Panc1 (cell line): Measurements from ENCODE around the gene LUZP4. TPM values are rescaled to one million over a fixed set of nuclear protein-coding genes. Genes with fewer than 3 reads are reported as not detected.

Source experiments
- ATAC-seq: fragments of 200-7000 bp; cut with Tn5 transposase; 2 replicates; pipeline ENCODE4 v1.9.1; 2020; ENCODE audit warnings: mild to moderate bottlenecking, moderate library complexity
- BruUV-seq: library from RNA; stranded (reverse); fragments of 400-500 nt; replicated peaks from 2 replicates; lab custom pipeline; 2021; lab: Mats Ljungman, UMichigan
- CTCF ChIA-PET: fragments of 300-600 bp; sonication (Branson Sonifier 250); formaldehyde crosslinking; loops from one replicate; lab custom pipeline; 2022; ENCODE audit warnings: antibody characterized with exemption; lab: Charles Lee
- POLR2A ChIA-PET: fragments of 300-600 bp; sonication (Branson Sonifier 250); formaldehyde crosslinking; loops from one replicate; lab custom pipeline; 2022; ENCODE audit warnings: antibody characterized with exemption; lab: Charles Lee
- DNase-seq: peaks from one replicate; pipeline ENCODE4 v3.0.0-alpha.2; 2010; ENCODE audit warnings: low read depth, low spot score
- H3K27ac ChIP-seq: 2 replicates; pipeline ENCODE4 v1.5.1; 2011; ENCODE audit warnings: mild to moderate bottlenecking, low read length, inconsistent platforms
- H3K27me3 ChIP-seq: fragments of 200-500 bp; sonication (Bioruptor generic); 2 replicates; pipeline ENCODE4 v1.6.0; 2014; ENCODE audit warnings: low read length, inconsistent platforms; ENCODE audit not compliant: control insufficient read depth, insufficient read depth
- H3K36me3 ChIP-seq: fragments of 200-500 bp; sonication (Bioruptor generic); 2 replicates; pipeline ENCODE4 v1.5.1; 2014; ENCODE audit warnings: inconsistent platforms, mild to moderate bottlenecking, low read length, moderate library complexity; ENCODE audit not compliant: control insufficient read depth, insufficient read depth
- H3K4me1 ChIP-seq: 2 replicates; pipeline ENCODE4 v1.5.1; 2011; ENCODE audit warnings: inconsistent platforms, mild to moderate bottlenecking, low read length, moderate library complexity; ENCODE audit not compliant: control insufficient read depth, insufficient read depth
- H3K4me3 ChIP-seq, 2 experiments: 2 replicates each; pipeline ENCODE4 v1.5.1; 2011 to 2012; ENCODE audit warnings: low read depth in 2 of 2, low read length in 2 of 2, mild to moderate bottlenecking in 2 of 2, inconsistent platforms in 1 of 2, moderate library complexity in 1 of 2
- H3K9me3 ChIP-seq: fragments of 200-500 bp; sonication (Bioruptor generic); 2 replicates; pipeline ENCODE4 v1.5.1; 2014; ENCODE audit warnings: low read depth, mild to moderate bottlenecking, inconsistent platforms, low read length, moderate library complexity; ENCODE audit not compliant: control insufficient read depth, insufficient read depth
- CTCF ChIP-seq: fragments of 450-650 bp; IDR thresholded peaks from 2 replicates; pipeline ENCODE4 v1.5.1; 2017; ENCODE audit warnings: mild to moderate bottlenecking
- POLR2AphosphoS5 ChIP-seq: IDR thresholded peaks from 2 replicates; pipeline ENCODE4 v1.6.1; 2012; ENCODE audit warnings: mild to moderate bottlenecking, low read depth, low read length, moderate library complexity
- REST ChIP-seq, 2 experiments: IDR thresholded peaks; 2 replicates each; pipeline ENCODE4 v1.6.1; 2011 to 2012; ENCODE audit warnings: low read depth in 2 of 2, control low read depth in 1 of 2, low read length in 1 of 2, mild to moderate bottlenecking in 1 of 2, moderate library complexity in 1 of 2; ENCODE audit not compliant: insufficient read depth in 1 of 2
- SIN3A ChIP-seq: IDR thresholded peaks from 2 replicates; pipeline ENCODE4 v1.6.1; 2012; ENCODE audit warnings: low read depth, mild to moderate bottlenecking, low read length, moderate library complexity, borderline replicate concordance; ENCODE audit not compliant: insufficient read depth
- TCF7L2 ChIP-seq: IDR thresholded peaks from 2 replicates; pipeline ENCODE4 v1.6.1; 2011; ENCODE audit warnings: mild to moderate bottlenecking, low read depth, low read length, inconsistent platforms
- in situ Hi-C: cut with HindIII; loops from 2 replicates; pipeline ENCODE4 v1.10.0; 2016; ENCODE audit warnings: low sequenced_read_pairs, low pct_unique_long_range_greater_than_20kb
- intact Hi-C: fragments of 100-400 bp; cut with micrococcal nuclease; formaldehyde crosslinking; loops from one replicate; pipeline ENCODE4 v1.10.0; 2022; ENCODE audit not compliant: unreplicated experiment
- total RNA-seq: library from RNA; stranded (reverse); gene quantifications from one replicate; pipeline ENCODE4 v1.2.1, GENCODE V29; 2021; ENCODE audit not compliant: unreplicated experiment

LUZP4 gene
- total RNA-seq, 1 experiment from 2014 or later = not detected

GRCh38 chrX:115350711-115351381, 61.3 kb downstream of the LUZP4 start:
- intact Hi-C loops = no loop called here
- POLR2A ChIA-PET = no interaction called here
- BruUV-seq = no TSS peak
- ATAC-seq (no peak), DNase-seq (no peak)
- no peaks in the 10 kb centered on the region for H3K36me3 ChIP-seq
- TF ChIP-seq TCF7L2 (no peak), SIN3A (no peak), POLR2AphosphoS5 (no peak), CTCF (no peak), REST (IDR thresholded peaks at IDR 0.05; ENCODE audit: insufficient read depth in 1 of 2, low read depth in 2 of 2, low read length in 1 of 2) (no peak)
- in situ Hi-C loops = no loop called here
- H3K27me3 ChIP-seq = 0 out of 2 replicates have a peak, but pooled peaks cover 2% of the 10 kb centered on the region
- H3K27ac ChIP-seq = no peak overlapping the region
- CTCF ChIA-PET = no interaction called here
- H3K4me3 ChIP-seq = no peak overlapping the region
- no peaks in the 10 kb centered on the region for H3K9me3 ChIP-seq
- no peaks in the 10 kb centered on the region for H3K4me1 ChIP-seq

- Histone ChIP-seq H3K4me1 (no peaks in the 10 kb centered on the region), H3K27me3 (0 out of 2 replicates have a peak, but pooled peaks cover 2% of the 10 kb centered on the region), H3K27ac (no peak overlapping the region), H3K36me3 (no peaks in the 10 kb centered on the region), H3K9me3 (no peaks in the 10 kb centered on the region), H3K4me3 (no peak overlapping the region)
- ChIA-PET CTCF (no interaction called here), POLR2A (no interaction called here)
- in situ Hi-C loops = no loop called here
- TF ChIP-seq REST (IDR thresholded peaks at IDR 0.05; ENCODE audit: insufficient read depth in 1 of 2, low read depth in 2 of 2, low read length in 1 of 2) (no peak), CTCF (no peak), POLR2AphosphoS5 (no peak)
- intact Hi-C loops = no loop called here
- no peak for ATAC-seq
- no peak for DNase-seq
- no TSS peak for BruUV-seq
Observed at GRCh38 chrX:115356369-115356768, 66.9 kb downstream of the LUZP4 start.
